GM03348 (cell line): ENCODE results near the gene CIRBP.

Experiments
- DNase-seq: peaks from one replicate; pipeline ENCODE4 v3.0.0; 2012; ENCODE audit warnings: low spot score

The CIRBP gene

GRCh38 chr19:1255186-1256161 lies 13.7 kb upstream of the CIRBP start:
- no peak for DNase-seq

DNA sequence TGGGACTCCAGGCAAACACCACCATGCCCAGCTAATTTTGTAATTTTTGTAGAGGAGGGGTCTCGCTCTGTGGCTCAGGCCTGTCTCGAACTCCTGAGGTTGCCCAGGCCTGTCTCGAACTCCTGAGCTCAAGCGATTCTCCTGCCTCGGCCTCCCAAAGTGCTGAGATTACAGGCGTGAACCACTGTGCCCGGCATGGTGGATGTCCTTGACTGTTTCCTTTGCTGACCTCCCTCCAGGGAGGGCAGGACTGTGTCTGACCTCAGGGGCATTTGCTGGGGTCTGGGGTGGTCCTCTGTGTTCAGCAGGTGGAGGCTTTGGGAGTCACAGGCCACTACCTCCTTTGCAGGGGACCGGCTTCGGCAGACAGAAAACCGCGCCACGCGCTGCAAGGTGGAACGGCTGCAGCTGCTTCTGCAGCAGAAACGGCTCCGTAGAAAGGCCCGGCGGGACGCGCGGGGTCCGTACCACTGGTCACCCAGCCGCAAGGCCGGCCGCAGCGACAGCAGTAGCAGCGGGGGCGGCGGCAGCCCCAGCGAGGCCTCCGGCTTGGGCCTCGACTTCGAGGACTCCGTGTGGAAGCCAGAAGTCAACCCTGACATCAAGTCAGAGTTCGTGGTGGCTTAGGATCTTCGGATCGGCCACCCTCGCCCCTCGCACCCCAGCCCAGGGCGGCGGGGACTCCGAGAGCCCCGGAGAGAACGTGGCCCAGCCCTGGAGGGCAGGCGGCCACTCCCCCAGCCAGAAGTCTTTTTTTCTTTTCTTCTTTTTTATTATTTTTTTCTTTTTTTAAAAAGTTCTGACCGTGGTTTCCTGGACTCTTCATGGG lies 12.3 kb upstream of the CIRBP start:
- DNase-seq = no peak

DNA sequence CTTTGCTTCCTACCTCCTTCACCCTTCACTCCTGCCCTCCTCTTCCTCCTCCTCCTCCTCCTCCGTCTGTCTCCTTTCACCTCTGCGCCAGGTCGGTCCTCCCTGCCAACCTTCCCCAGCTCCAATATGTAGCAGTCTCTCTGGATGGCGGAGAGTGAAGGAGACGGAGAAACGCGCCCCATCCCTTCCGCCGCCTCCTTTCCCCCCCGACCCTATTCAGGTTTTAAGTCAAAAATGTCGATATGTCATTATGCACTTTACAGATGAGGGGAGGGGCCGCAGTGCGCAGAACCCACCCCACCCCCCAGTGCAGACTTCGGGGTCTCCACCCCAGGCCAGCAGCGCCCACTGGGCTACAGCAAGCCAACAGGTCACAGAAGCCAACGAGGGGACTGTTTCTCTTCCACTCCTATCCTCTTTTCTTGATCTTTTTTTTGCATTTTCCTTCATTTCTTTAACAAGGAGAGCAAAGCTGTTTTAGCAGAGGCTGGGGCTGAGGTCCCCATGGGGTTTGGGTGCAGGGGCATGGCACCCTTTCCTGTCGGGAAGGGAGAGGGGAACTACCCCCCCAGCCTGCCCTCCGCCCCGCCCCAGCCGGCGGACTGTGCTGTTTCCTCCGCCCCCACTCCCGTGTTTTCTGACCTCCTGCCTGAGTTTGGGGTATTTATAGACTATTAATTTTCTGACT lies 11.5 kb upstream of the CIRBP start:
- no peak for DNase-seq

DNA sequence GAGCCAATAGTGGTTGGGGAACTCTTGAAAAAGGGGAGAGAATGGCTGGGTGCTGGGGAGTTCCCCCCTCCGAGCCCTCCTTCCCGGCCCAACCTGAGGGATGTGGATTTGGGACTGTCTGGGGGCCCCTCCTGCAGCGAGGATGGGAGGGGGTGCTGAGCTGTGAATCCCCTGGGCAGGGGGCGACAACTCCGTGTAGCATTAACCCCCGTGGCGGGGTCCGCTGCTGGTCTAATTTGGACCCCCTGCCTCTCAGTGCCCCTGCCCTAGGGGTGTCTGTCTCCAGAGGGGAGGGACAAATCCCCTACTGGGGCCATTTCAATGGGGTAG lies 11.0 kb upstream of the CIRBP start:
- no peak for DNase-seq

GRCh38 chr19:1258707-1259205 lies 10.4 kb upstream of the CIRBP start:
- DNase-seq = no peak

GRCh38 chr19:1259206-1259875 lies 9.8 kb upstream of the CIRBP start:
- no peak for DNase-seq

DNA sequence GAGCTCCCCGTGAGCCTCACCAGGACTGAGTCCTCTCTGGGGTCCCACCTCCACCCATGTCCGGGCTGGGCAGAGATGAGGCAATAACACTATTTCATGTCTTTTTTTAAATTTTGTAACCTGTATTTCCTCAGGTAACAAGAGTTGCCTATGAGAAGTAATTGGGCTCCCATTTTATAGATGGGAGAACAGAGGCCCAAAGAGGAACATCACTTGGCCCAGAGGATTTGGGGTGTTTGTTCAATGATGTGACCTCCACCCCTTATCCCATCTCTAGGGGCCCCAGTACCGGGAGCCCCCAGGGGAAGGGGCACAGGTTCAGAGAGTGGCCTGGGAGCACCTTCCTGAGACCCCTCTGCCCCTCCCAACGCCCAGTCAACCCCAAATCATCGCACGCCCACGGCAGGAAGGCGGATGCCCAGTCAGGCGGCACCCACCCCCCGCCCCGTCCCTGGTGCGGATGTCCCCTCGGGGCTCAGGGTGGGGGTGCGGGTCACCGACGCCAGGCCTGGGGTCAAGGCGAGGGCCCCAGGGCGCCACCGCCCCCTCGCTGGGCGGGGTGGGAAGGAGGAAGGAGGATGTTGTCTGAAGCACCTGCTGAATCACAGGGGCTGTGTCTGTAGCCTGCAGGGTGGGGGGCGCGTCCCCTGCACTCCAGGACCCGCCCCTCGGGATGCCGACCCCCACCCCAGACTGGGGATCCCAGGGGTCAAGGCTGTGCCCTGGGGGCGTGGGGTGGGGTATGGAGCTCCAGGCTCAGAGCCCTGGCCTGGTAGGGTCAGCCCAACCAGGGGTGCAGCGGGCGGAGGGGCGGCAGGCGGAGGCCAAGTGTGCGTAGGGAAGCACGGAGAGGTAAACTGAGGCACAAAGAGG lies 9.0 kb upstream of the CIRBP start:
- DNase-seq = no peak

DNA sequence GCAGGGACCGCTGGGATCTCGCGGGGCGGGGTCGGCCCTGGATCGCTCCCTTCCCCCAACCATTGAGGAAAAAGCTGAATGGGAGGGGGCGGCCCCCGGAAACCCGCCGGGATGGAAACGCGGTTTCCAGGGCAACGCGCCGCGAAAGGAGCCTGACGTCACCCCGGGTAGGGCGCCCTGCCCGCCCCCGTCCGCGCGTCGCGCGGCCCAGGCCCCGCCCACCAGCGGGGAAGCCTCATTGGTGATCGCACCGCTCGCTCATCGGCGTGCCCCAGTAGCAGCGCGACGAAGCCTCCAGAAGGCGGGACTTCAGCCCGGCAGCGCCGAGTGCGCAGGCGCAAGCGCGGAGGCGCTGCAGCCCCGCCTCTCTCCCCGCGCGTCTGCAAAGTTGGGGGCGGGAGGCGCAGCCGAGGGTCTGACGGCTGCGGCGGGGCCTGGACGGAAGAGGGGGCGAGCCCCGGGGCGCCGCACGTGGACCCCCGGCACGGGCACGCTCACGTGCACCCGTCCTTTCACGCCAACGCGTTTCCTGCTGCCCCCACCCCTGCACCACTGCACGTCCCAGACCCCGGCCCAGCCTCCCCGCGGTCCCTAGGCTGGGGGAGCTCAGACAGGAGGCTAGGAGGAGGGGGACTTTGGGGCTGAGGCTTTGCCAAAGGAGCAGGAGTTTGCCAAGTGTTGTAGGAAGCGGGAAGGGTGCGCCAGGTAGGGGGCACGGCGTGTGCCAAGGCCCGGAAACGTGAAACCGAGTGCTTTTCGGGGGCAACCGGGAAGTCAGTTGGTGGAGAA lies 8.2 kb upstream of the CIRBP start:
- peak; percentile 95 for DNase-seq

- no peak for DNase-seq
These were observed 7.7 kb upstream of the CIRBP start for GRCh38 chr19:1261538-1261797.

DNA sequence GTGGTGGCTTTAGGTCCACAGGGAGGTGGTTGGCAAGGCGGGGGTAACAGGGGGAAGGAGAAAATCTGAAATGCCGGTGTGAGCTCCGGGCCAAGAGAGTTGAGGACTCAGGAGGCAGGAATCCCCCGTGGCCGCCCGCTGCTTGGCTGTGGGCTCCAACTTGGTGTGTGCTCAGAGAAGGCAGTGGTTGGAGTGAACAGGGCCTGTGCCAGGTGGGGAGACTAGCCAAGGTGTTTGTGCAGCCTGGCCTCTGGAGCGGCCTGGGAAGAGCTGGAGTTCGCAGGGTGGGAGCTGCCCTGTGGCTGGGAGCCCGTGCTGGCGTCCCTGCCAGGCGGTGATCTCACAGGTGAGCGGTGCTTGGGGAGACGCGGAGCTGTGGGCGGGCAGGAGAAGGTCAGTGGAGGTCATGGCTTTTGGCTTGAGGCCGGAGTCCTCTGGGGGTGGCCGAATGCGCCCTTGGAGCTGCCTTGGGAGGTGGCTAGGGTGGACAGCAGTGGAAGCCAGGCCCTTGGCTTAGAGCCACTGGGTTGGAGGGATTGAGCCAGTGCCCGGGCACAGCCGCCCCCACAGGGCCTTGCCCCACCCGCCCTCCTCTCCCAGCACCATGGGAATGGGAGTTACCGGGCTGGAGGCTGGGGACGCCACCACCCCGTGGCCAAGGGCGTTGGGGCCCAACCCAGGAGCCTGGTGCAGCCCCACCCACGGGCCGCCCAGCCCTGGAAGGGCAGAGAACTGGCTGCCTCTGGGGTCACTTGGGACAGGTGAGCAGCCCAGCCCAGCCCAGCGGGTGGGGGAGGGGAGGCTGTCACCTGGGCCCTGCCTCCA lies 7.1 kb upstream of the CIRBP start:
- DNase-seq = no peak

- no peak for DNase-seq
These were observed 6.5 kb upstream of the CIRBP start for GRCh38 chr19:1262623-1263123.

DNA sequence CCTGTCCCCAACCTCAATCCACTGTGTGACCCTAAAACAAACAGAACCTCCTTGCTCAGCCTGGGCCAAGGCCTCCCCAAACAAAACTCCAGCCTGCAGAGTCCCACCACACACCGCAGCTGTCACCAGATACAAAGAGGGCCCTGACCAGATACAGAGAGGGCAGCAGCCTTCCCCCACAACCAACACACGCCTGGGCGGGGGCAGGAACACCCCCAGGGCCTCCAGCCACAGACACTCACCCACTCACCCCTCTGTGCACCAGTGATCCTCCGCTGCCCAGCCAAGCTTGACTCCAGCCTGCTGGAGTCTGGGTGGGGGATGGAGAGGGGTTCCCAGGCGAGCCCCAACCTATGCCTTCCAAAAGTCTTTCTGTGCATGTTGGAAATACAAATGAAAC lies 5.9 kb upstream of the CIRBP start:
- DNase-seq = no peak

DNA sequence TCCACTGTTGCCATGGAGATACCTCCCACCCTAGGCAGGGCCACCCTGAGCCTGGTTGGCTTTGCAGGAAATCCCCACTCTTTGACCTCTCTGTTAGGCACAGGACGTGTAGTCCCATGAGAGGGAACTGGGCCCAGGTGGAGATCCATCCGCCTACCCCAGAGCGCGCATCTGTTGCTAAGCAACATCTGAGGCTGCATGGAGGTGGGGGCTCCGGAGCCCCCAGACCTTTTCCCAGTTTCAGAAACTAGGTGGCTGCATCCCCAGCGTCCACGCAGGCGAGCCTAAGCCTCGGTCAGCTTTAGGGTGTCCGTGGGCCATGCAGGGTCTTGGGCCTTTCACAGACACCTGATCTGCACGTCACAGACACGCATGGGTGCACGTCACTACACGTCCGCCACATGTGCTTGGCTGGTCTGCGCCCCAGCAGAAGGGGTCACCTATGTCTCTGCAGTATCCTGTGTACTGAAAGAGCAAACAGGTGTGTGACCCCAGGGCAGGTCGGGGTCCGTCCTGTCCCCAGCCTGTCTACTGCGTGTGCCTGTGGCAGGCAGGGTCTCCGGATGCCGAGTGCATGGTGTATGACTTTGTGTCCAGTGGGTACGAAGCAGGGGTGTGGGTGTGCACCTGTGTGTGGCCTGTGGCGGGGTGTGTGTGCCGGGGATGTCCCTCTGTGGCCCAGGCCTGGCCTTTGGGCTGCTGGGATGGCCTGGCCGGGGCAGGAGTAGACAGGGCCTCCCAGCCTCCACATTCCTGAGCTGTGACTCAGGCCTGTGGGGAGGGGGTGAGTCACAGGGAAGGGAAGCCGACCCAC lies 4.1 kb upstream of the CIRBP start:
- DNase-seq = peak; percentile 86

- DNase-seq = peak; percentile 70
These were observed 3.5 kb upstream of the CIRBP start for GRCh38 chr19:1265615-1266128.

GRCh38 chr19:1266129-1266915 lies 2.8 kb upstream of the CIRBP start:
- DNase-seq = peak; percentile 93

DNA sequence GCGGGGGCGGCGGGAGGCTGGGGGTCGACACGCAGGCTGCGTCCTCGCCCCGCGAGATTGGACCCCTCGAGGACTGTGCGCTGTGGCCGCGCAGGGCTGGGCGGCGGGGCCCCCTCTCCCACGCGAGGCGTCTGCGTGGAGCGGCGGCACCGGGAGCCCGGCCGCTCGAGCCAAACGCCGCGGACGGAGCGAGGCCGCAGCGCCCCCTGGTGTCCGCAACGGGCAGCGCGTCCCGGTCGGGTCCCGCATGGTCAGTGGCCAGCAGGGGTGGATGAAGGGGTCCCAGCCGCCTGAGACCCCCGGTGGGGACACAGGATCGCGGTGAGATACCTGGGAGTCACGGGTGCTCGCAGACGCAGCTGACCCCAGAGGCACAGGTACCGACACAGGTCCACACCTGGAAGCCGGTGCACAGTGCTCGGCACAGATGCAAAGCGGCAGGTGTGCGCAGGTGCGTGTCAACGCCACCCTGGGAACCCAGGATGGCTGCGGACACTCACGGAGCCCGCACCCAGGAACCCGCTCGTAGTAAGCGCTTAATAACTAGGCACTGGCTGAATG lies 2.1 kb upstream of the CIRBP start:
- peak; percentile 76 for DNase-seq
